MM.1S (cell line): ENCODE results near the gene BANP.
"Not testable (repeated sequence)": the region's sequence is repeated elsewhere in the genome, so short reads cannot be mapped to it uniquely, and the experiment has no call there.

Experiments
- DNase-seq: peaks from one replicate; pipeline ENCODE4 v3.0.0-alpha.2; 2015
- H2AFZ ChIP-seq: fragments of 300-600 bp; sonication (generic); 2 replicates; pipeline ENCODE4 v1.6.0; 2016; ENCODE audit warnings: antibody characterized with exemption, low read length
- H3F3A ChIP-seq: fragments of 300-600 bp; sonication (generic); 2 replicates; pipeline ENCODE4 v1.6.1; 2016; ENCODE audit warnings: mild to moderate bottlenecking, antibody characterized with exemption, low read length, moderate library complexity, mixed read lengths; ENCODE audit not compliant: insufficient read depth
- H3K27ac ChIP-seq: fragments of 300-600 bp; sonication (generic); 2 replicates; pipeline ENCODE4 v1.5.1; 2016; ENCODE audit warnings: mild to moderate bottlenecking, low read length
- H3K27me3 ChIP-seq: fragments of 300-600 bp; sonication (generic); replicated peaks from 2 replicates; pipeline ENCODE4 v1.6.0; 2016; ENCODE audit warnings: low read length; ENCODE audit not compliant: insufficient read depth
- H3K36me3 ChIP-seq: fragments of 300-600 bp; sonication (generic); replicated peaks from 2 replicates; pipeline ENCODE4 v1.6.1; 2016; ENCODE audit warnings: mild to moderate bottlenecking, low read length, mixed read lengths; ENCODE audit not compliant: insufficient read depth
- H3K4me1 ChIP-seq: fragments of 300-600 bp; sonication (generic); 2 replicates; pipeline ENCODE4 v1.6.1; 2016; ENCODE audit warnings: low read length, mixed read lengths
- H3K4me2 ChIP-seq: fragments of 300-600 bp; sonication (generic); 2 replicates; pipeline ENCODE4 v1.6.0; 2016; ENCODE audit warnings: low read depth, low read length
- H3K4me3 ChIP-seq: fragments of 300-600 bp; sonication (generic); 2 replicates; pipeline ENCODE4 v1.5.1; 2016; ENCODE audit warnings: low read length, mixed read lengths
- H3K79me2 ChIP-seq: fragments of 300-600 bp; sonication (generic); 2 replicates; pipeline ENCODE4 v1.6.1; 2016; ENCODE audit warnings: mixed run types, low read length, mixed read lengths
- H3K9ac ChIP-seq: fragments of 300-600 bp; sonication (generic); 2 replicates; pipeline ENCODE4 v1.6.1; 2016; ENCODE audit warnings: low read length, mixed read lengths
- H3K9me2 ChIP-seq: fragments of 300-600 bp; sonication (generic); replicated peaks from 2 replicates; pipeline ENCODE4 v1.6.1; 2016; ENCODE audit warnings: mild to moderate bottlenecking, low read length, mixed read lengths; ENCODE audit not compliant: insufficient read depth
- H3K9me3 ChIP-seq: fragments of 300-600 bp; sonication (generic); replicated peaks from 2 replicates; pipeline ENCODE4 v1.6.1; 2016; ENCODE audit warnings: mild to moderate bottlenecking, low read length, mixed read lengths; ENCODE audit not compliant: insufficient read depth
- H4K20me1 ChIP-seq: fragments of 300-600 bp; sonication (generic); 2 replicates; pipeline ENCODE4 v1.6.1; 2016; ENCODE audit warnings: mild to moderate bottlenecking, low read length, moderate library complexity, mixed read lengths; ENCODE audit not compliant: insufficient read depth
- EZH2 ChIP-seq: fragments of 300-600 bp; sonication (generic); optimal IDR thresholded peaks from 2 replicates; pipeline ENCODE3; 2017; ENCODE audit warnings: low read depth, mild to moderate bottlenecking, antibody characterized with exemption, low read length, mixed read lengths
- EZH2phosphoT487 ChIP-seq: fragments of 300-600 bp; sonication (generic); IDR thresholded peaks from 2 replicates; pipeline ENCODE4 v1.6.1; 2018; ENCODE audit warnings: antibody characterized with exemption, low read length
- TF ChIP-seq, protein P1 (sequence below): fragments of 300-600 bp; sonication (generic); IDR thresholded peaks from 2 replicates; pipeline ENCODE4 v1.5.1; 2016; ENCODE audit warnings: antibody characterized with exemption, low read length, mixed read lengths

BANP gene

DNA sequence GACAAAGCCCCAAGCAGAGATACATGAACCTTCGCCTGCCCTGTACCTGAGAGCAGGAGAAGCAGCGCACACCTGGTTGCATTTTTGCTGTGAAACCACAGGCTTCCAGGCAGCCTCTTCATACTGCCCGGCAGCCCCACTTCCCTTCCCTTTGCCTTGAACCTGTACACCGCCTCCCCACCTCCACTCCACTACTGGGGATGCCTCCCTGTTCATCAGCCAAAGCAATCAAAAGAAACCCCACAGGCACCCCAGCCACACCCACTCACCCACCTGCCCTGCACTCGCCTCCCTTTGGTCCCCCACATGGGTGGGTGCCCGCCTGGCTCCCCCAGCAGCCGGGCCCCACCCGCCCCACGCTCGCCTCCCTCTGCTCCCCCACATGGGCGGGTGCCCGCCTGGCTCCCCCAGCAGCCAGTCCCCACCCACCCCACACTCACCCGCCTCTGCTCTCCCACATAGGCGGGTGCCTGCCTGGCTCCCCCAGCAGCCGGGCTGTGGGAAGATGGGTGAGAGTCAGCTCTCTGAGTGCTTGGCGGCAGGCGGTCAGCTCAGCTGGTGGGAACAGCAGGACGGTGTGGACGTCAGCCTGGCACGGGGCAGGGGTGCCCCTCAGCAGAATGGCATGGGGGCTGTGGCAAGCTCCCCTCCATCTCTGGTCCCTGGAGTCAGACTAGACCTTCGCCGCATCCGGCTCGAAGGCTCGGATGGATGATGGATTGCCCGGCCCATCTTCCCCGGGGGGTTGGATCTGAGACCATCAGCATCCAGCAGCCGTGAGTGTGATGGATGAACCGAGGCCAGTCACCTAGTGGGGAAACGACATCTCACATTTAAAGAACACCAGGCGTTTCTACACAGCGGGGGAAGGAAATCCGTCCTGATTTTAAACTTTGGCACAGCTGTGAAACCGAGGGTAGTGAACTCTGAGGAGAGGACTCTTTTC is 135.6 kb downstream of the BANP start:
- Histone ChIP-seq H3K36me3 (no peaks in the 10 kb centered on the region), H3F3A (no peaks in the 10 kb centered on the region), H3K4me1 (no peaks in the 10 kb centered on the region), H4K20me1 (no peaks in the 10 kb centered on the region), H3K27ac (no peak overlapping the region), H3K27me3 (no peaks in the 10 kb centered on the region), H3K9me2 (no peaks in the 10 kb centered on the region), H3K9ac (no peak overlapping the region), H3K9me3 (no peaks in the 10 kb centered on the region), H2AFZ (no peak overlapping the region), H3K4me2 (no peak overlapping the region), H3K79me2 (no peaks in the 10 kb centered on the region), H3K4me3 (no peak overlapping the region)
- no peak for DNase-seq
- TF ChIP-seq EZH2, result no peak
- no peak for TF ChIP-seq EZH2phosphoT487
- TF ChIP-seq, protein P1, sequence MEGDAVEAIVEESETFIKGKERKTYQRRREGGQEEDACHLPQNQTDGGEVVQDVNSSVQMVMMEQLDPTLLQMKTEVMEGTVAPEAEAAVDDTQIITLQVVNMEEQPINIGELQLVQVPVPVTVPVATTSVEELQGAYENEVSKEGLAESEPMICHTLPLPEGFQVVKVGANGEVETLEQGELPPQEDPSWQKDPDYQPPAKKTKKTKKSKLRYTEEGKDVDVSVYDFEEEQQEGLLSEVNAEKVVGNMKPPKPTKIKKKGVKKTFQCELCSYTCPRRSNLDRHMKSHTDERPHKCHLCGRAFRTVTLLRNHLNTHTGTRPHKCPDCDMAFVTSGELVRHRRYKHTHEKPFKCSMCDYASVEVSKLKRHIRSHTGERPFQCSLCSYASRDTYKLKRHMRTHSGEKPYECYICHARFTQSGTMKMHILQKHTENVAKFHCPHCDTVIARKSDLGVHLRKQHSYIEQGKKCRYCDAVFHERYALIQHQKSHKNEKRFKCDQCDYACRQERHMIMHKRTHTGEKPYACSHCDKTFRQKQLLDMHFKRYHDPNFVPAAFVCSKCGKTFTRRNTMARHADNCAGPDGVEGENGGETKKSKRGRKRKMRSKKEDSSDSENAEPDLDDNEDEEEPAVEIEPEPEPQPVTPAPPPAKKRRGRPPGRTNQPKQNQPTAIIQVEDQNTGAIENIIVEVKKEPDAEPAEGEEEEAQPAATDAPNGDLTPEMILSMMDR, result no peak

- TF ChIP-seq, protein P1, result no peak
- TF ChIP-seq EZH2phosphoT487 (no peak), EZH2 (no peak)
- Histone ChIP-seq H3K9me3 (no peaks in the 10 kb centered on the region), H3K4me2 (no peak overlapping the region), H3K4me1 (no peaks in the 10 kb centered on the region), H3K27me3 (no peaks in the 10 kb centered on the region), H3K36me3 (no peaks in the 10 kb centered on the region), H4K20me1 (no peaks in the 10 kb centered on the region), H3K9me2 (no peaks in the 10 kb centered on the region), H3F3A (no peaks in the 10 kb centered on the region), H2AFZ (no peak overlapping the region), H3K9ac (no peak overlapping the region), H3K27ac (no peak overlapping the region), H3K4me3 (no peak overlapping the region), H3K79me2 (no peaks in the 10 kb centered on the region)
- DNase-seq, result no peak
Observed at GRCh38 chr16:88087517-88087877, 136.3 kb downstream of the BANP start.

DNA sequence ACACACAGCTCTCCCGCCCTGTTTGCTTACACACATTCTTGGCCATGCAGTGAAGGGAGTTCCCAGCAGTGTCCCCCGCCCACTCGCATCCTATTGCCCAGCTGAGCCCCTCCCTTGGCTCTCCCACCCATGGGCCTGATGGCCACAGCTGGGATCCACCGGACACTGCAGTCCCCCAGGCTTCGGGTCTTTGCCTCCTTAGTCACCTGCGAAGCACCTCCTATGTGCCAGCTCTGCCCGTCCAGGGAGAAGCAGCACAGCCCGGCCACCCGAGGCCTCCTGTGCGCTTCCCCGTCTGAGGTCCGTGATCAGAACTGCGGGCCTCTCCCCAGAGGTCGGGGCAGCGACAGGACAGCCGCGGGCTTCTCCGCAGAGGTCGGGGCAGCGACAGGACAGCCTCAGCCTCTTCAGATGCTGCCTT is 136.9 kb downstream of the BANP start:
- Histone ChIP-seq H3K4me2 (no peak overlapping the region), H3K27ac (no peak overlapping the region), H3K79me2 (no peaks in the 10 kb centered on the region), H3K4me1 (no peaks in the 10 kb centered on the region), H3K9me3 (no peaks in the 10 kb centered on the region), H3K9me2 (no peaks in the 10 kb centered on the region), H3K4me3 (no peak overlapping the region), H3K9ac (no peak overlapping the region), H4K20me1 (no peaks in the 10 kb centered on the region), H3K36me3 (no peaks in the 10 kb centered on the region), H3F3A (no peaks in the 10 kb centered on the region), H3K27me3 (no peaks in the 10 kb centered on the region), H2AFZ (no peak overlapping the region)
- no peak for TF ChIP-seq EZH2phosphoT487
- TF ChIP-seq EZH2, result no peak
- TF ChIP-seq, protein P1, result no peak
- DNase-seq, result no peak

DNA sequence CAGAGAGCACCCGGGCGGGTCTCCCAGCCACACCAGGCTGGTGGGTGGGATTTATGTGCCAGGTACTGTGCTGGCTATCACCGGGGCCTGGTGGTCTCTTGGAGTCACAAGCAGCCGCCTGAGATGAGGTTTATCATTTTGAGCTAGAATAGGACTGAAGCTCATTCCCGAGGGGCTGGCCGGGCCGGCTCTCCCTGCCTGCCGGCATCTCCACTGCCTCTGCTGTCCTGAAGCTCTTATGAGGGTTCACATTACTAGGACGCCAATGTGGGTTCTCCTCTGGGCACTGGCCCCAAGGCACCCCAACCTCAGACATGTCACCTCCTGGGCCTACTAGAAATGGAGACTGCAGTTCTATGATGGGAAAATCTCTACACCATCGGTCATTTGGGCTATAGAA is 137.4 kb downstream of the BANP start:
- H3K9ac ChIP-seq, H3K36me3 ChIP-seq, H3K4me2 ChIP-seq, H2AFZ ChIP-seq, H3K79me2 ChIP-seq, H3K4me3 ChIP-seq, H3K9me2 ChIP-seq, H3K27ac ChIP-seq, H3K4me1 ChIP-seq, H4K20me1 ChIP-seq, H3K9me3 ChIP-seq, H3K27me3 ChIP-seq, H3F3A ChIP-seq, DNase-seq: not testable (repeated sequence)

- H3K27me3 ChIP-seq, H3K4me3 ChIP-seq, H3K79me2 ChIP-seq, DNase-seq, H3F3A ChIP-seq, H3K36me3 ChIP-seq, H4K20me1 ChIP-seq, H3K4me2 ChIP-seq, H3K9me3 ChIP-seq, H3K9ac ChIP-seq, H2AFZ ChIP-seq, H3K27ac ChIP-seq, H3K4me1 ChIP-seq, H3K9me2 ChIP-seq: not testable (repeated sequence)
Observed at GRCh38 chr16:88089071-88089470, 137.8 kb downstream of the BANP start.
